GM18498 (cell line): Measurements from ENCODE around the gene DLGAP1.

Experiments used
- ATAC-seq: cut with Tn5 transposase; IDR thresholded peaks from one replicate; pipeline ENCODE4 v1.9.1; 2021; ENCODE audit warnings: mild to moderate bottlenecking, moderate library complexity; ENCODE audit not compliant: unreplicated experiment

The DLGAP1 gene

GRCh38 chr18:3529077-3529476 lies 926.0 kb downstream of the DLGAP1 start:
- no peak for ATAC-seq

- ATAC-seq, result no peak
These were observed 926.9 kb downstream of the DLGAP1 start for GRCh38 chr18:3528231-3528630.

- ATAC-seq, result peak; percentile 72
These were observed 928.4 kb downstream of the DLGAP1 start for GRCh38 chr18:3526421-3527354.

GRCh38 chr18:3525870-3526420 lies 929.2 kb downstream of the DLGAP1 start:
- peak; percentile 70 for ATAC-seq

GRCh38 chr18:3524706-3525105 lies 930.4 kb downstream of the DLGAP1 start:
- no peak for ATAC-seq

- ATAC-seq, result no peak
These were observed 934.6 kb downstream of the DLGAP1 start for GRCh38 chr18:3520230-3521085.

- ATAC-seq, result no peak
These were observed 940.5 kb downstream of the DLGAP1 start for GRCh38 chr18:3514312-3515216.

GRCh38 chr18:3513481-3513880 lies 941.6 kb downstream of the DLGAP1 start:
- peak; percentile 73 for ATAC-seq

GRCh38 chr18:3511980-3512379 lies 943.1 kb downstream of the DLGAP1 start:
- ATAC-seq, result no peak

GRCh38 chr18:3510896-3511295 lies 944.2 kb downstream of the DLGAP1 start:
- no peak for ATAC-seq

GRCh38 chr18:3510024-3510423 lies 945.1 kb downstream of the DLGAP1 start:
- ATAC-seq, result no peak

GRCh38 chr18:3508576-3509549 lies 946.2 kb downstream of the DLGAP1 start:
- no peak for ATAC-seq

GRCh38 chr18:3504637-3505036 lies 950.5 kb downstream of the DLGAP1 start:
- no peak for ATAC-seq

GRCh38 chr18:3502650-3503049 lies 952.5 kb downstream of the DLGAP1 start:
- ATAC-seq, result no peak

GRCh38 chr18:3500016-3500415 lies 955.1 kb downstream of the DLGAP1 start:
- ATAC-seq, result no peak

- ATAC-seq, result no peak
These were observed 955.6 kb downstream of the DLGAP1 start for GRCh38 chr18:3499501-3499900.

- ATAC-seq, result no peak
These were observed 956.2 kb downstream of the DLGAP1 start for GRCh38 chr18:3498698-3499471.

GRCh38 chr18:3495691-3496430 lies 959.2 kb downstream of the DLGAP1 start:
- ATAC-seq, result no peak
